Colonic mucosa (tissue), 4 donors: ENCODE data around the gene WEE1. TPM values are rescaled to one million over a fixed set of nuclear protein-coding genes. Genes with fewer than 3 reads are reported as not detected.

Source experiments
- DNase-seq: peaks from one replicate; pipeline ENCODE4 v3.0.0-alpha.2; 2020
- H3K27ac ChIP-seq: fragments of 200-600 bp; one replicate; pipeline ENCODE4 v1.8.0; 2021
- H3K27me3 ChIP-seq: fragments of 200-600 bp; one replicate; pipeline ENCODE4 v1.8.0; 2021
- H3K36me3 ChIP-seq: fragments of 200-600 bp; one replicate; pipeline ENCODE4 v1.8.0; 2021
- H3K4me1 ChIP-seq: fragments of 200-600 bp; one replicate; pipeline ENCODE4 v1.8.0; 2021; ENCODE audit warnings: mild to moderate bottlenecking
- H3K4me3 ChIP-seq: fragments of 200-600 bp; one replicate; pipeline ENCODE4 v1.8.0; 2021
- H3K9ac ChIP-seq, 2 donors: one replicate each; pipeline ENCODE4 v1.7.0; 2013; ENCODE audit warnings: control low read depth in 2 of 2, low read depth in 2 of 2, low read length in 2 of 2
- H3K9me3 ChIP-seq: fragments of 200-600 bp; one replicate; pipeline ENCODE4 v1.8.0; 2021
- CTCF ChIP-seq: fragments of 200-600 bp; IDR thresholded peaks from one replicate; pipeline ENCODE4 v1.8.0; 2022; ENCODE audit warnings: antibody characterized with exemption, mild to moderate bottlenecking
- intact Hi-C: fragments of 100-400 bp; cut with DNase I; formaldehyde crosslinking; loops from one replicate; pipeline ENCODE4 v1.14.1; 2022
- total RNA-seq, 2 donors: library from RNA; stranded (reverse); fragmentation: NEBNext Ultra II Directional in 1 of 2; extraction: Animal tissue kit (Norgen Biotek cat#: 25700) in 1 of 2; gene quantifications; one replicate each; pipeline ENCODE4 v1.2.1, GENCODE V29; 2021
- donor health status: healthy.
- donor health status: DM: no; HTN: no; CAD: no.
- donor health status: DM: no; HTN: no; CAD: no.

WEE1 gene
- total RNA-seq, 2 donors from 2014 or later: 27.8 to 37.9 TPM

DNA sequence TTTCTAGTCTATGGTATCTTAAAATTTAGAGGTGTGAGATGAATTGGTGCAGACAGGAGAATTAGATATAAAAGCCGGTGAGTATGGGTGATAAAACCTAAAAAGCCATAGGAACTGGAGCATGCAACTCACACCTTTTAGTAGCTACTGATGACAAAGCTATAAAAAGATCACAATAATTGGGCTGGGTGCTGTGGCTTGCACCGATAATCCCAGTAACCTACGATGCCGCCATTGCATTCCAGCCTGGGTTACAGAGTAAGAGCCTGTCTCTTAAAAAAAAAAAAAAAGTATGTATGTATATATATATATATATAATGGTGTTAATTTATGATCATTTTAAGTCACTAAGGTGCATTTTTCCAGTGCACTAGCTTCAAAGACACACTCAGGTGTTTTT is 17.2 kb downstream of the WEE1 start:
- intact Hi-C loops: no loop called here
- H3K36me3 ChIP-seq: no peaks in the 10 kb centered on the region
- no peak overlapping the region for H3K9ac ChIP-seq
- no peak for DNase-seq
- H3K27me3 ChIP-seq: no peaks in the 10 kb centered on the region
- H3K4me3 ChIP-seq: no peak overlapping the region
- no peaks in the 10 kb centered on the region for H3K4me1 ChIP-seq
- no peaks in the 10 kb centered on the region for H3K9me3 ChIP-seq
- no peak overlapping the region for H3K27ac ChIP-seq
- TF ChIP-seq CTCF: no peak

- H3K9me3 ChIP-seq: no peaks in the 10 kb centered on the region
- no peaks in the 10 kb centered on the region for H3K36me3 ChIP-seq
- no peak overlapping the region for H3K4me3 ChIP-seq
- intact Hi-C loops: no loop called here
- no peaks in the 10 kb centered on the region for H3K27me3 ChIP-seq
- no peak for TF ChIP-seq CTCF
- no peak overlapping the region for H3K27ac ChIP-seq
- H3K4me1 ChIP-seq: no peaks in the 10 kb centered on the region
- DNase-seq: no peak
- H3K9ac ChIP-seq: no peak overlapping the region
These were observed 21.0 kb downstream of the WEE1 start for GRCh38 chr11:9594267-9595046.

DNA sequence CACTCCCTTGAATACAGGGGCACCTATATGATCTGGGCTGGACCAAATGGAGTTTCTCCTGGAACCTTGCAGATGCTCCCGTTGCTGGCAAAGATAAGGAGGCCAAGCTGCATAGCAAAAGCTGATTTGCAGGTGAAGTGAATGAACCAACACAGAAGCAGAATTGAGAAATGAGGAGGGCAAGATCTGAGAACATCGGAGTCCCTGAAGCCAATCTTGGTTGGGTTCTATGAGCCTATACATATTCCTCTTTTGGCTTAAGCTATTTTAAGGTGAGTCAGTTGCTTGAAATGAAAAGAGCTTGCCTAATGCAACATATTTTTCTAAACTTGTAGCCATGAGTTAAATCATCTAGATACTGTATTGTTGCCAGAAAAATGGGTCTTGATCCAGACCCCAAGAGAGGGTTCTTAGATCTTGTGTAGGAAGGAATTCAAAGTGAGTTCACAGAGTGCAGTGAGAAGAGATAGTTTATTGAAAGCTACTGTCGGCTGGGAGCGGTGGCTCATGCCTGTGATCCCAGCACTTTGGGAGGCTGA is 23.5 kb downstream of the WEE1 start:
- Histone ChIP-seq H3K9ac (no peak overlapping the region), H3K27ac (no peak overlapping the region), H3K36me3 (no peaks in the 10 kb centered on the region), H3K4me3 (no peak overlapping the region), H3K27me3 (no peaks in the 10 kb centered on the region), H3K9me3 (no peaks in the 10 kb centered on the region), H3K4me1 (no peaks in the 10 kb centered on the region)
- DNase-seq: no peak
- no peak for TF ChIP-seq CTCF
- intact Hi-C loops: no loop called here

DNA sequence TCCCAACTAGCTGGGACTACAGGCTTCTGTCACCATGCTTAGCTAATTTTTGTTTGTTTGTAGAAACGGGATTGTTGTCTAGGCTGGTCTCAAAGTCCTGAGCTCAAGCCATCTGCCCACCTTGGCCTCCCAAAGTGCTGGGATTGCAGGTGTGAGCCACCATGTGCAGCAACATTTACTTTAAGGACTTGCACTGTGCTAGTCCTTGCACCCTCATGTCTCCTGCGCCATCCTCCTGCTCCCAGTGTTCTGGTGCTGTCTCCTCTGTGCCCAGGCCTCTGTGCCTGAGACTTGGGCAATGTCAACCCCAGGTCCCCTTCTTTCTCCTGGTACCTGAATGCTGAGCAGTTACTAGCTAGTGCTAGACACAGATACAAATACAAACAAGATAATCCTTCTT is 26.7 kb downstream of the WEE1 start:
- H3K4me1 ChIP-seq: no peaks in the 10 kb centered on the region
- H3K27me3 ChIP-seq: no peaks in the 10 kb centered on the region
- no peak overlapping the region for H3K4me3 ChIP-seq
- H3K27ac ChIP-seq: no peak overlapping the region
- no peak overlapping the region for H3K9ac ChIP-seq
- no peak for TF ChIP-seq CTCF
- no peaks in the 10 kb centered on the region for H3K36me3 ChIP-seq
- H3K9me3 ChIP-seq: no peaks in the 10 kb centered on the region
- DNase-seq: no peak
- intact Hi-C loops: no loop called here

- TF ChIP-seq CTCF: no peak
- Histone ChIP-seq H3K9ac (no peak overlapping the region), H3K27ac (no peak overlapping the region), H3K36me3 (no peaks in the 10 kb centered on the region), H3K27me3 (no peaks in the 10 kb centered on the region), H3K9me3 (no peaks in the 10 kb centered on the region), H3K4me3 (no peak overlapping the region), H3K4me1 (no peaks in the 10 kb centered on the region)
- intact Hi-C loops: no loop called here
- no peak for DNase-seq
These were observed 27.2 kb downstream of the WEE1 start for GRCh38 chr11:9600644-9601036.
